Naive B cell (primary cell): ENCODE results near the gene COL10A1. TPM values are rescaled to one million over a fixed set of nuclear protein-coding genes. Genes with fewer than 3 reads are reported as not detected.

Experiments used
- ATAC-seq, 2 donors: fragments of 150-1000 bp; cut with Tn5 transposase; 2 replicates each; pipeline ENCODE4 v1.10.0; 2021; ENCODE audit warnings: low read depth in 2 of 2, mild to moderate bottlenecking in 2 of 2, moderate library complexity in 2 of 2
- DNase-seq: peaks from one replicate; pipeline ENCODE4 v3.0.0; 2022
- H3K27ac Mint-ChIP-seq, 6 donors: one replicate each; pipeline ENCODE4 v1.8.0; 2020 to 2022; ENCODE audit warnings: mild to moderate bottlenecking in 6 of 6, mixed read lengths in 6 of 6, moderate library complexity in 5 of 6, inconsistent platforms in 2 of 6
- H3K27me3 Mint-ChIP-seq, 3 donors: one replicate each; pipeline ENCODE4 v1.8.0; 2021 to 2022; ENCODE audit warnings: mixed read lengths in 3 of 3, mild to moderate bottlenecking in 1 of 3
- H3K36me3 Mint-ChIP-seq, 2 donors: one replicate each; pipeline ENCODE4 v1.8.0; 2020 to 2022; ENCODE audit warnings: mixed read lengths in 2 of 2, inconsistent platforms in 1 of 2, mild to moderate bottlenecking in 1 of 2
- H3K4me1 Mint-ChIP-seq, 3 donors: one replicate each; pipeline ENCODE4 v1.8.0; 2020 to 2022; ENCODE audit warnings: mixed read lengths in 3 of 3, inconsistent platforms in 1 of 3, mild to moderate bottlenecking in 1 of 3, moderate library complexity in 1 of 3
- H3K4me3 Mint-ChIP-seq, 8 donors: one replicate each; pipeline ENCODE4 v1.8.0; 2020 to 2022; ENCODE audit warnings: mild to moderate bottlenecking in 8 of 8, mixed read lengths in 8 of 8, moderate library complexity in 8 of 8, inconsistent platforms in 2 of 8
- H3K9me3 Mint-ChIP-seq, 7 donors: one replicate each; pipeline ENCODE4 v1.8.0; 2020 to 2022; ENCODE audit warnings: mixed read lengths in 7 of 7, mild to moderate bottlenecking in 5 of 7, inconsistent platforms in 2 of 7, moderate library complexity in 1 of 7
- polyA plus RNA-seq, 6 donors: library from polyadenylated mRNA; unstranded; fragments of 300-500 nt; fragmentation: Illumina TruSeq; gene quantifications; one replicate each; pipeline ENCODE4 v1.2.3, GENCODE V29; 2021; ENCODE audit warnings: low read depth in 6 of 6

The COL10A1 gene
- under 1 TPM in 3 of 6 donors, not detected in 3; 0.12 to 0.18 (median 0.16) TPM for polyA plus RNA-seq

GRCh38 chr6:116126032-116126431 is at the start of gene COL10A1:
TSS of gene COL10A1 (minus strand) at chr6:116126132. CDS start at chr6:116125492, 640 bp downstream.
- H3K27me3 Mint-ChIP-seq: no peaks in the 10 kb centered on the region
- H3K4me1 Mint-ChIP-seq: peaks cover 0 to 9% (median 8%) of the 10 kb centered on the region in 3 donors
- ATAC-seq (no peak), DNase-seq (no peak)
- H3K36me3 Mint-ChIP-seq: peaks cover 8 to 13% of the 10 kb centered on the region in 2 donors
- no peak within 1 kb of the TSS for H3K27ac Mint-ChIP-seq
- no peaks in the 10 kb centered on the region for H3K9me3 Mint-ChIP-seq
- no peak within 1 kb of the TSS for H3K4me3 Mint-ChIP-seq

GRCh38 chr6:116175344-116175743 is 49.4 kb upstream of the COL10A1 start:
- no peak for DNase-seq
- Mint-ChIP-seq H3K4me1 (peaks cover 0 to 5% (median 0%) of the 10 kb centered on the region in 3 donors), H3K36me3 (peaks cover 26 to 30% of the 10 kb centered on the region in 2 donors), H3K27me3 (no peaks in the 10 kb centered on the region), H3K27ac (no peak overlapping the region), H3K4me3 (no peak overlapping the region), H3K9me3 (peaks cover 7 to 22% (median 11%) of the 10 kb centered on the region in 7 donors)
- ATAC-seq: no peak

GRCh38 chr6:116173928-116174327 is 48.0 kb upstream of the COL10A1 start:
- peaks cover 7 to 24% (median 11%) of the 10 kb centered on the region in 7 donors for H3K9me3 Mint-ChIP-seq
- H3K4me1 Mint-ChIP-seq: peaks cover 0 to 5% (median 0%) of the 10 kb centered on the region in 3 donors
- no peaks in the 10 kb centered on the region for H3K27me3 Mint-ChIP-seq
- H3K36me3 Mint-ChIP-seq: peaks cover 26 to 35% of the 10 kb centered on the region in 2 donors
- H3K27ac Mint-ChIP-seq: no peak overlapping the region
- ATAC-seq (no peak), DNase-seq (no peak)
- H3K4me3 Mint-ChIP-seq: no peak overlapping the region

GRCh38 chr6:116170358-116171057 is 44.6 kb upstream of the COL10A1 start:
- ATAC-seq (no peak), DNase-seq (no peak)
- Mint-ChIP-seq H3K27ac (peak overlapping the region in 1 of 6 donors; percentile 87), H3K27me3 (no peaks in the 10 kb centered on the region), H3K36me3 (peaks cover 26 to 32% of the 10 kb centered on the region in 2 donors), H3K9me3 (peaks cover 7 to 32% (median 8%) of the 10 kb centered on the region in 7 donors), H3K4me1 (peaks cover 7 to 19% (median 9%) of the 10 kb centered on the region in 3 donors), H3K4me3 (peak overlapping the region in 1 of 8 donors; percentile 36)

- Mint-ChIP-seq H3K4me1 (peaks cover 12 to 25% (median 14%) of the 10 kb centered on the region in 3 donors), H3K9me3 (peaks cover 3 to 32% (median 8%) of the 10 kb centered on the region in 7 donors), H3K36me3 (peaks cover 24 to 26% of the 10 kb centered on the region in 2 donors), H3K4me3 (no peak overlapping the region), H3K27ac (no peak overlapping the region), H3K27me3 (no peaks in the 10 kb centered on the region)
- no peak for ATAC-seq
- no peak for DNase-seq
Measured at GRCh38 chr6:116169880-116170279, 43.9 kb upstream of the COL10A1 start.

- peaks cover 17 to 31% (median 29%) of the 10 kb centered on the region in 3 donors for H3K4me1 Mint-ChIP-seq
- peak overlapping the region in 2 of 6 donors; percentile 17 to 21 for H3K27ac Mint-ChIP-seq
- no peaks in the 10 kb centered on the region for H3K27me3 Mint-ChIP-seq
- H3K9me3 Mint-ChIP-seq: peaks cover 5 to 38% (median 16%) of the 10 kb centered on the region in 7 donors
- no peak for DNase-seq
- peak overlapping the region in 1 of 8 donors; percentile 57 for H3K4me3 Mint-ChIP-seq
- ATAC-seq: no peak
- peaks cover 25 to 30% of the 10 kb centered on the region in 2 donors for H3K36me3 Mint-ChIP-seq
Measured at GRCh38 chr6:116168148-116168547, 42.2 kb upstream of the COL10A1 start.

GRCh38 chr6:116166369-116166768 is 40.4 kb upstream of the COL10A1 start:
- ATAC-seq: no peak

GRCh38 chr6:116165596-116165995 is 39.7 kb upstream of the COL10A1 start:
- Mint-ChIP-seq H3K36me3 (peaks cover 28 to 30% of the 10 kb centered on the region in 2 donors), H3K27me3 (no peaks in the 10 kb centered on the region), H3K4me3 (peak overlapping the region in 2 of 8 donors; percentile 15 to 68), H3K9me3 (peaks cover 5 to 43% (median 18%) of the 10 kb centered on the region in 7 donors), H3K27ac (peak overlapping the region in 1 of 6 donors; percentile 79), H3K4me1 (peaks cover 19 to 41% (median 28%) of the 10 kb centered on the region in 3 donors)
- ATAC-seq (peak; percentile 82 to 94), DNase-seq (peak; percentile 16)

More at GRCh38 chr6:116166369-116166768, 40.4 kb upstream of the COL10A1 start:
- DNase-seq: no peak
- peak overlapping the region in 1 of 8 donors; percentile 15 for H3K4me3 Mint-ChIP-seq
- peaks cover 5 to 42% (median 18%) of the 10 kb centered on the region in 7 donors for H3K9me3 Mint-ChIP-seq
- no peak overlapping the region for H3K27ac Mint-ChIP-seq
- peaks cover 19 to 41% (median 32%) of the 10 kb centered on the region in 3 donors for H3K4me1 Mint-ChIP-seq
- H3K27me3 Mint-ChIP-seq: no peaks in the 10 kb centered on the region
- H3K36me3 Mint-ChIP-seq: peaks cover 29 to 30% of the 10 kb centered on the region in 2 donors

GRCh38 chr6:116159782-116160524 is 34.0 kb upstream of the COL10A1 start:
- DNase-seq: no peak
- Mint-ChIP-seq H3K36me3 (peaks cover 21 to 26% of the 10 kb centered on the region in 2 donors), H3K9me3 (peaks cover 5 to 36% (median 14%) of the 10 kb centered on the region in 7 donors), H3K4me1 (peaks cover 13 to 34% (median 15%) of the 10 kb centered on the region in 3 donors), H3K27ac (peak overlapping the region in 1 of 6 donors; percentile 38), H3K4me3 (no peak overlapping the region), H3K27me3 (no peaks in the 10 kb centered on the region)
- ATAC-seq: no peak

- ATAC-seq: no peak
- H3K27me3 Mint-ChIP-seq: no peaks in the 10 kb centered on the region
- peak overlapping the region in 2 of 6 donors; percentile 22 to 77 for H3K27ac Mint-ChIP-seq
- H3K4me3 Mint-ChIP-seq: no peak overlapping the region
- DNase-seq: no peak
- peaks cover 10 to 24% (median 14%) of the 10 kb centered on the region in 3 donors for H3K4me1 Mint-ChIP-seq
- peaks cover 12 to 18% of the 10 kb centered on the region in 2 donors for H3K36me3 Mint-ChIP-seq
- peaks cover 4 to 22% (median 9%) of the 10 kb centered on the region in 7 donors for H3K9me3 Mint-ChIP-seq
Measured at GRCh38 chr6:116158641-116159040, 32.7 kb upstream of the COL10A1 start.

- H3K27ac Mint-ChIP-seq: peak overlapping the region in 2 of 6 donors; percentile 40 to 55
Measured at GRCh38 chr6:116157391-116157790, 31.5 kb upstream of the COL10A1 start.

GRCh38 chr6:116156405-116157326 is 30.7 kb upstream of the COL10A1 start:
- Mint-ChIP-seq H3K36me3 (peaks cover 4 to 9% of the 10 kb centered on the region in 2 donors), H3K9me3 (peaks cover 0 to 14% (median 3%) of the 10 kb centered on the region in 7 donors), H3K4me1 (peaks cover 6 to 8% (median 7%) of the 10 kb centered on the region in 3 donors), H3K4me3 (no peak overlapping the region), H3K27ac (peak overlapping the region in 3 of 6 donors; percentile 2 to 77 (median 39)), H3K27me3 (no peaks in the 10 kb centered on the region)
- ATAC-seq (no peak), DNase-seq (no peak)

More at GRCh38 chr6:116157391-116157790, 31.5 kb upstream of the COL10A1 start:
- no peak overlapping the region for H3K4me3 Mint-ChIP-seq
- DNase-seq (no peak), ATAC-seq (no peak)
- H3K4me1 Mint-ChIP-seq: peaks cover 6 to 13% (median 8%) of the 10 kb centered on the region in 3 donors
- H3K27me3 Mint-ChIP-seq: no peaks in the 10 kb centered on the region
- H3K36me3 Mint-ChIP-seq: peaks cover 4 to 9% of the 10 kb centered on the region in 2 donors
- H3K9me3 Mint-ChIP-seq: peaks cover 0 to 14% (median 4%) of the 10 kb centered on the region in 7 donors
